TTC549 (cell line): ENCODE data around the gene ABHD14A.

Experiments
- FAIRE-seq: peaks from 2 replicates; lab custom pipeline; 2012; peaks lifted over from hg19 to GRCh38; lab: Jason Lieb, UNC

Gene ABHD14A

DNA sequence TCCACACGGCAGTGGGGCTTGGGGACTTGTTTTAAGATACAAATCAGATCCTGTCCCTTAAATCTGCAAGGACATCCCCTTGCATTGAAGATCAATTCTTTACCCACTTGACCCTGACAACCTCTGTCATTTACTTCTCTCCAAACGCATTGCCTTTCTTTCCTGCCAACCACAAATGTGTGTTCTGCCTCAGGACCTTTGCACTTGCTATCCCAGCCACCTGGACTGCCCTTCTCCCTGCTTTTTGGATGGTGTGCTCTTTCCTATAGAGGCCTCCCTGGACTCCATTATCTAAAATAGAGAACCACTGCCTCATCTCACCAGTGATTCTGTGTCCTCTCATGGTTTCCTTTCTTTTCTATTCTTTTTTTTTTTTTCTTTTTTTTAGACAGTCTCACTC, 22.3 kb downstream of the ABHD14A start:
- no peak for FAIRE-seq

DNA sequence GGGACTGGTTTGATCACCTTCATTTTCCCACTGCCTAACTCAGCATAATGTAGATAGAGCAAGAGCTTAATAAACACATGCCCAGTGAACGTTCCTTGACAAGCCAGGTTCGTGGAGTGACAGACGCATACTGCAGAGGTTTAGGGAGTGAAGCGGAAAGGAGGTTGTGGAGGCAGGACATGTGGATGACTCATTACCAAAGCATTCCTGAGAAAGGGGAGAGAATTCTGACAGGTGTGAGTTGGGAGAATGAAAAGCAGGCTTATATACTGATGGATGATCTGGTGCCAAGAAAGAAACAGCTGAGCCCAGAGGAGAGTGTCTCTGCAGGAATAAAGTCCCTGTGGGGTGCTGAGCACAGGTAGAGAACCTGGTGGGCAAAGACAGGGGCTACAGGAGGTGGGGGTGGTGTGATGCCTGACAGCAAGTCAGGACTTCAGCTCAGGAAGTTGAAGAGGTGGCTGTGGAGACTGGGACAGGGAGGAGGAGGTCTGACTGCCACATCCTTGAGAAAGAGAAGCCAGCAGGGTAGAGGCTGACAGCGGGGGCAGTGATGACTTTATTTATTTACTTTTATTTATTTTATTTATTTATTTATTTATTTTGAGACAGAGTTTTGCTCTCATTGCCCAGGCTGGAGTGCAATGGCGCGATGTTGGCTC, 23.2 kb downstream of the ABHD14A start:
- FAIRE-seq, result no peak

DNA sequence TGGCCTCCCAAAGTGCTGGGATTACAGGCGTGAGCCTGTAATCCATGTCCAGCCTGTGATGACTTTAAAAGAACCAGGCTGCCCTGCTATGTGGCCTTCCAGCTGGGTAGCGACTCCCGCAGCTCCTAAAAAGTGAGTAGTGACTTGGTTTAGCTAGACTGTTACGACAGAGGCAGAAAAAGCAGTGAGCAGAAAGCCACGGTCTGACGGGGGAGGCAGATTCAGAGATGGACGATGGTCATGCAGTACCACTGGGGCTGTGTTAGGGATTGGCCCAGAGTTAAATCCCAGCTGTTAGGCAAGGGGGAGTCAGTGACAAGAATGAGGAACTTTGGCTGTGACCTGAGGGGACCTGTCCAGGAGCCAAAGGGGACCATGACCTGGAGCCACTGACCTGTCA, 23.9 kb downstream of the ABHD14A start:
- FAIRE-seq, result no peak

DNA sequence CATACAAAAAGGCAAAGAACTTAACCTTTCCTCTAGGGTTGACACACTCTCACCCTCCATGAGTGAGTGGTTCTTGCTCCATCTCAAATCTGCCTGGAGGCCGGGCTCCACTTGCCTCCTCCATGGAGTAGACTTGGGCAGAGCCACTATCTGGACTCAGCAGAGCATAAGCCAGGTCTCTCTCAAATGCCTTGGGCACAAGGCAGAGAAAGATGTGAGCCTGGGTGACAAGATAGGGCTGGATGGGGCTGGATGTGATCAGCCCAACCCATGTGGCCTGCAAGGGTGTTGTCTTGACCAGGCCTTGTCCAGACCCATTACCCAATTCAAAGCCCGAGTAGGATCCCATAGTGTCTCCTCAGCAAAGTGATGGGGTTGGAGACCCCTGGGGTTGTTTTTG, 25.0 kb downstream of the ABHD14A start:
- FAIRE-seq, result no peak

DNA sequence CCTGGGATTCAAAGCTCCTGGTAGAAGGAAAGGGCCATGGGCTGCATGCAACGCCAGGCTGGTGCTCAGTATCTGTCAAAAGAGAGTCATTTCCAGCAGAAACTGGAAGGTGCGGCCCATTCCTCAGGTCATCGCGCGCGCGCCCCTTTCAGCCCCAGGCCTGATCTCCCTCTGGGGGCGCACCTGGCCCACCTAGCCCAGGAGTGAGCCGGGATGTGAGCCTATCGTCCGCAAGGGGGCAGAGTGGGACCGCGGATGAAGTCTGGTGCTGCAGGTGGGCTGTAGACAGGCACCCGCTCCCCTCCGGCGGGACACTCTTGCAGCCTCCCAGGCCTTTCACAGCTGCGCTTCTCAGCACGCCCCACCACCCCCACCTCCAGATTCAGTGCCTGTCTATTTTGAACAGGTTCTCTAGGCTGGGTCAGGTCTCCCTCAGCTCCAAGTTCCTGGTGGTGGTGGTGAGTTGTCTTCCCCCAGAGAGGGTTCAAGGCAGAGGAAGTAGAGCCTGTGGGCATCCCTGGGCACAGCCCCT, 26.6 kb downstream of the ABHD14A start:
- no peak for FAIRE-seq

DNA sequence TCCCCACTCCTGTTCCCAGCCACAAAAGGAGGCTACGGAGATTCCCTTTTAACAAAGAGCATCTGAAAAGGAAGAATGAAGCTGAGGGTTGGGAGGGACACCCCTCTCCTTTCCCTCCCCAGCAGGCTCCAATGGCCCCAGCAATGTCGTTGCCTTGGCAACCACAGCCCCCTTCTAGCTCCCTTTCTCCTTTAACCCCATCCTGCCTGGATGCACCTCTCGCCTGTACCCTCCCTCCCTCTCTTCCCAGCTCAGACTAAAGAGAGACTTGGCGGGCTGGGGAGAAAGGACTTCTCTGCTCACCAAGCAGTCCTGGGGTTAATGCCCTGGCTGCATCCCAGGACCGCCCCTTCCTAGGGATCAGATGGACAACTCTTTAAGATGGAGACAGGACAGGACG, 27.9 kb downstream of the ABHD14A start:
- no peak for FAIRE-seq

DNA sequence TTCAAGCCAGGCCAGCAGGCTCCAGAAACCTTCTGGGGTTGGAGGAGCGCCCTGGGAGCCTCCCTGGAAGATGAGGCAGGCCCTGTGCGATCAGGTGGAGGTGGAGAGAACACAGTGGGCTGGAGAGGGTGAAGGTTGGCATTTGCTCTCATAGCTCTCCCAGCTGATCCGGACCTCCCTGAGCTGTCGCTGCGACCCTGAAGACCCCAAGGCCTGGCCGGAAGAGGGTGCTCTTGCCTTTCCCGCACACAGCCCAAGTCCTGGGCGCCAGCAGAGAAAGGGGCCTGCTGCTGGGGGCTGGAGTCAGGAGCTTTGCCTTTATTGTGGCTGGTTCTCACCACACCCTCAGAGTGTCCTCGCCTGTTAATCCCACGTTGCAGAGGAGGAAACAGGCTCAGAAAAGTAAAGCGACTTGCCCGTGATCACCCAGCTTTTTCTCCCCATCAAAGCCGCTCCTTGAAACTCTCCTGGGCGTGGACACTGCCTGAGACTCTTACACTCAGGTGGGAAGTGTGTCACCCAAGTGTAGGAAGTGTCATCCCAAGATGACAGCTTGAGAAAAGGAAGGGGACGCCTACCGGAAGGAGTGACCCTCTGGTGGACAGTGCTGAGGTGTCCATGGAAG, 29.4 kb downstream of the ABHD14A start:
- FAIRE-seq, result no peak

DNA sequence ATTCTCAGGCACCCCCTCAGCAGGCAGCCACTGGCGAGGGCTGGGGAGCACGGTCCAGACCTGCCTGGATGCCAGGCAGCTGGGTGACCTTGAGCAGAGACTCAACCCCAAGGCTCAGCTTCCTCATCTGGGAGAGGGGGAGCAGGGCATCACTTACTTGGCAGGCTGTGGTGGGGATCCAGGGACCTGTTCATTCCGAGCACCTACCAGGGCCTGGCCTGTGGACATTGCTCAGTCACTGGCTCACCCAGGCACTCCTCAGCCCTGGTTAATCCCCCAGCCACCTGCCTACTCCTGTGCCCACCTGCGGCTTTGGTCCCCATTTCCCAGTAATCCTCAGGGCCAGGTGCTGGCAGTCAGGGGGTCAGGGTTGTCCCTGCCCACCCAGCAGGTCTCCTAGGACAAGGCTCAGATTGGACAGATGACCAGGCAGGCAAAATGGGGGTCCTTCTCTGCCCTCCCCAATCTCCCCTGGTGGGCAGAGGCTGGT, 30.1 kb downstream of the ABHD14A start:
- no peak for FAIRE-seq

DNA sequence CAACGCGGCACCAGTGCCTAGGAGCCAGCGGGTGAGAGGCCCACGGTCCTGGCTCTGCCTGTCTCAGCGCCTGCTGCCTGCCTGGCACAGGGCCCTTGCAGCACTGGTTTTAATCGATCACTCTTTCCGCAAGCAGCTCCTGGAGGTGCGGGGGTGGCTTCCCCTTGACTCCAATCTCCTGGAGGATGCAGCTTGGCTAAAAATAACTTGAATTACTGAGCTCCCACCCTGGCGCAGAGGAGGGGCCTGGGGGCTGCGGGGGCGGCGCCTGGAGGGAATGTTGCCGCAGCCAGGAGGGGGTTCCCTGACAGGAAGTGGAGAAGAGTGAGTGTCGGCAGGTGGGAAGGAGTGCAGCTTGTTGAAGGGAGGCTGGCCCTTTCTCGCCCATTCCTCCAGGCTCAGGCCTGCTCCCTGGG, 30.7 kb downstream of the ABHD14A start:
- FAIRE-seq, result no peak

DNA sequence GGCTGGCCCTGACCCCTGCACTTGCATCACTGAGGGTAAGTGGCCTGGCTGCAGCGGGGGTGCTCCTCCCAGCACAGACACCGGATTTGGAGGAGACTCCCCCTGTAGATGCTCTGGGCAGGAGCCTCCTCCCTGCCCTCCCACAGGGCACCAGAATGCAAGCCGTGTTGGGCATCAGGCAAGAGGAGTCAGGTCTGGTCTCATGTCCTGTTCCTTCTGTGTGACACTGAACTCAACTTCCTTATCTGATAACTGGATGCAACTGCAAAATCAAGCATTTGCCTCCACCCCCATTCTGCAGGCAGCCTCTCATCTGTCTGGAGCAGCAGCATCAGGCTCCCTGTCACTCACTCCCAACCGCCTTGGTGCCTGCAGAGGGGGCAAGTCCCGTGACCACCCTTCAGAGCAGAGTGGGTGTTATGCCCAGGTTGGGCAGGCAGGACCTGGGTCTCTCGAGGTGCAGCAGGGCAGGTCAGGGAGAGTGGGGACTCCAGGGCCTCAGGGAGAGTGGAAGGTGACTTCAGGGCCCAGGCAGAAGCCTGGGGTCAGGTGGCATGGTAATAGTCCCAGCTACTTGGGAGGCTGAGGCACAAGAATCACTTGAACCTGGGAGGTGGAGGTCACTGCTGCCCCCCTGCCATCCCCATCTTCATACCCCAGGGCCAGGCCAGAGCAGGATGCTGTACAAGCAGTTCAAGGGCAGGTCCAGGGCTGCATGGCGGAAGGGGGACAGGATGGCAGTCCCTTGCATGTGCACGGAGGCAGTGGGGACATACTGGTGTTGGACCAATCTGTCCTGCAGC, 31.4 kb downstream of the ABHD14A start:
- no peak for FAIRE-seq

DNA sequence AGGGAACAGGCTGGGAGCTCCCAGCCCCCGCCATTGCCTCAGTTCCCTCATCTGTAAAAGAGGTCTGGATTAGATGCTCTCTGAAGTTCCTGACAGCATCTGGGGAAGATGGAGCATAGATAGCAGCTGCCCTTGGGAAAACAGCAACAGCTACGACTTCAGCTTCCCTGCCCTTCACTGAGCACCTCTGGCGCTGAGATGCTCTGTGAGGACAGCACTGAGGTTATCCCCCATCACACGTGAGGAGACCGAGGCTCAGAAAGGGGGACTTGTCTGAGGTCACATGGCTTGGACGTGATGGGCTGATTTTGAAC, 31.9 kb downstream of the ABHD14A start:
- no peak for FAIRE-seq

DNA sequence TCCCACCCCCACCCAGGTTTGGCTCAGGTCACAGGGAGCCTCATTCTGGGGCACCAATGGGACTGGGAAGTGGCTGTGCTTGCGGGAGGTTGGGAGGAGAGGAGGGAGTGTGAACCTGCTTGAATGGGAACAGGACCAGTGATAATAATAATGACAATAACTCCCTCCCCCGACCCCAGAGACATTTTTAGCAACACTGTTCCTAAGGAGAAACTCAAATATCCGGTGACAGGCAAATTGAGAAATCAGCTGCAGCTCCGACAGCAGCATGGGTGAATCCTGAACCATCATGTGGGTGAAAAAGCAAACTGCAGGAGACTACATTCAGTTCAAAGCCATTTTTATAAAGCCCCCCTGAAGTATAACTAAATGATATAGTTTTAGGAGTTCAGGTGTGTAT, 32.4 kb downstream of the ABHD14A start:
- no peak for FAIRE-seq

DNA sequence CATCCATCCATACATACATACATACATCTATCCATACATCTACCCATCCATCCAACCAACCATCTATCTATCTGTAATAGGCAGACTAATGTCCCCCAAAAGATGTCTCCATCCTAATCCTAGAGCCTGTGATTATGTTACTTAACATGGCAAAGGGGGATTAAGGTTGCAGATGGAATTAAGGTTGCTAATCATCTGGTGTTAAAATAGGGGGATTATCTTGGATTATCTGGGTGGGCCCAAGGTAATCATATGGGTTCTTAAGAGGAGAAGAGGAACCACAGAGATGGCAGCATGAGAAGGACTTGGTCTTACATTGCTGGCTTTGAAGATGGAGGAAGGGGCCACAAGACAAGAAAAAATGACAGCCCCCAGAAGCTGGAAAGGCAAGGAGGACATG, 35.6 kb downstream of the ABHD14A start:
- no peak for FAIRE-seq

DNA sequence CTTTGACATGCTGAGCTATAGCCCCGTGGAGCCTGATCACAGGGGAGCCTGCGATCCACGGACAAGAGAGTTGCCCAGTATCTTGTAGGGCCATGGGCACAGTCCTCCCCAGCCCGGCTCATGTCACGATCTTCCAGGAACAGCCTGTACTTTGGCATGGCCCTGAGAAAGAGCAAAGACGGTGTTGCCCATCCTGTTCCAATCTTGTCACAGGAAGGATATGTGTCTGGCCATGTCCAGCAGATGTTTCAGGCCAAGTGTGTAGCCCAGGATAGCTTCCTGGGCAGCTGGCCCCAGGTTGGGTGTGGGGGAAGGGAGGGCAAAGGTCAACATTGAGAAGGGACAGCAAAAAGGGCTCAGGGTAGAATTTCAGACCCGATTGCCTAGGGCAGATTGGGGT, 37.8 kb downstream of the ABHD14A start:
- FAIRE-seq, result no peak

DNA sequence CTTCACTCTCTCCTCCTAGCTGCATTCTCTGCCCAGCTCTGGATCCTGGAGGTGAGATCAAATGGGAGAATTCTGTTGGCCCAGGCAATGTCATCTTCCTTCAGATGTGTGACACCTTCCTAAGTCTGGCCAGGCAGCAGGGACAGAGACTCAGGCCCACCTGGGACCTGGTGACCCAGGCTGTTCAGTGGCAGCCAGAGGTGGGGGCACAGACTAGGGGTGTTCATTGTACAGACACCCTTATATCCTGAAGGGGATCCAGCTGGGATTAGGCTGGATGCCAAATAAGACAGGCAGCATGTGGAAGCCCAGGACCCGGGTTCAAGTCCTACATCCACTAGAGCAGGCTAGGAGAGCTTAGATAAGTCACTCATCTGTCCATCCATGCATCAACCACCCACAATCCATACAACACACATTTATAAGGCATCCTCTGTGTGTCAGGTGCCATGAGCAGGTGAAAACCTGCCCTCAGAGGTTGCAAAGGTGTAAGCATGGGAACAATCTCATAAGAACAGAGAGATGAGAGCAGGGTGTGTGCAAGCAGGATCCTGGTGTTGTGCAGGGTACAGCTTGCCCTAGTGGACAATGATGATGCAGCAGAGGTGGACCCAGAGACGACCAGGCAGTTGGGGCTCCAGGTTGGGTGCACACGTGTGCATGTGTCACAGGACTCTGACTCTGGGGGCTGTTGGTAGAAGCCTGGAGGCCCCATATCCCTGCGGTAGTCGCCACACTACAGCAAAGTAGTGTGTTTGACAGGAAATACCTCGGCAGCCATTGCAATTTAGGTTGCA, 39.1 kb downstream of the ABHD14A start:
- no peak for FAIRE-seq

DNA sequence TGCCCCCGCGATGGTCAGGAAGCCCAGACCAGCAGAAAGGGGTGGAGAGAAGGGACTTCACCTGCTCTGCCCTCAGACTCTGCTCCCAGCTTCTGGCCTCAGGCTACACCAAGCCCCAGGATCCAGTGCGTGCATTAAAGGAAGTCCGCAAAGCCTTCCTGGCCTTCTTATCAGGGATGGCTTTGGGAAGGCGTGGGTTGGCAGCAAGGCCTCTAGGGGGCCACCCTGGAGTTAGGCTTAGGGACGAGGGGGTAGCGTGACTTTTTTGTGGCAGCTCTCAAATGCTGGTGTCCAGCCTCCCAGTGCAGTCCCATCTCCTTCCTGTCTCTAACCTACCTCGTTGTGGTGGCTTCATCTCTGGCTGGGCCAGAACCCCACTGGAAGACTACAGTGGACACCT, 39.7 kb downstream of the ABHD14A start:
- no peak for FAIRE-seq

DNA sequence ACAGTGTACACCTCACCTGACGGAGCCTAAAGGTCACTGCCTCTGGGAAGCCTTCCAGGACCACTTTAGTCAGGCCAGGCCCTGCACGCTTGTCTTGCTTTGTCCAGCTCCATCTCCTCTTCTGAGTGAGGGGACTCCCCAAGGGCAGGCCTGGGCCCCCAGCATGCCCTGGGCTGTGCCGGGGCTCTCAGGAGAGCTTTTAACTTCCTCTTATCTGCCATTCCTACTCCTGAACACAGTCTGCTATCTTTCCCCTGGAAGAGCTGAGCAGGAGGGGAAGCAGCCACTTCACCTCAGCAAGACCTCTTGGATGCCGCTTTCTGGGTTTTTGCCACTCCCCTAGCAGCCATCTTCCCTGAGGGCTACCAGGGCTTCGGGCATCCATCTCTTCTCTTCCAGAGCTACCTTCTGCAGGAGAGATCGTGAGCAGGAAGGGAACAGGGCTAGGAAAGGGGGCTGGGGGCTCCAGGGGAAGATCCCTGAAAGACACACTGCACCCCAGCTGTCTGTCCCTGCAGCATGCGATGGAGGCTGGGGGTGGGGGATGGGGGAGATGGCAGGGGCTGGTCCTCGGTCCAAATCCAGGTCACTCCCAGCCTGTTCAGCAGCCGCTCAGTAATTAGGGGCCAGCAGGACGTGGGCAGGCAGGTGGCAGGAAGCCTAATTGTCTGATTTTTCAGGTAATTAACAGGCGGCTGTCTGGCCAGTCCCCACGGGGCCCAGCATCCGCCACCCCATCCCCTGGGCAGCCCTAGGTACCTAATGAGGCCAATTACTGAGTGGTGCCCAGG, 40.8 kb downstream of the ABHD14A start:
- no peak for FAIRE-seq

DNA sequence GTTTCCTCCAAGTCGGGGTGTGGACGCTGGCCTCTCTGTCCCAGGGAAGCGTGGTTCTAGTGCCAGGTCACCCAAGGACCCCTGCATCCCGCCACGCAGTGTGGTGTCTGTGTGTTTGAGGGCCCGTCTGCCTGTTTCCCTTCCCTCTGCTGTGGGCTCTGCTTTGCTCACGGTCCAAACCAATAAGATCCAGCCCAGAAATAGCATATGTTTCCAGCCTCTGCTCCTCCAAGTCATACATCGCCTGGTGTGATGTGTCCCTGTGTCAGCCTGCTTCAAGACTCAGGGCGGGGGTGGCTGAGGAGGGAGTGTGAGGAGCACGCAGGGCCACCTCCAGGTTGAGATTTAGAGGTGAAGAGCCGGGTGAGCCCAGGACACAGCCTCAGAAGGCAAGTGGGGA, 42.7 kb downstream of the ABHD14A start:
- FAIRE-seq, result no peak

DNA sequence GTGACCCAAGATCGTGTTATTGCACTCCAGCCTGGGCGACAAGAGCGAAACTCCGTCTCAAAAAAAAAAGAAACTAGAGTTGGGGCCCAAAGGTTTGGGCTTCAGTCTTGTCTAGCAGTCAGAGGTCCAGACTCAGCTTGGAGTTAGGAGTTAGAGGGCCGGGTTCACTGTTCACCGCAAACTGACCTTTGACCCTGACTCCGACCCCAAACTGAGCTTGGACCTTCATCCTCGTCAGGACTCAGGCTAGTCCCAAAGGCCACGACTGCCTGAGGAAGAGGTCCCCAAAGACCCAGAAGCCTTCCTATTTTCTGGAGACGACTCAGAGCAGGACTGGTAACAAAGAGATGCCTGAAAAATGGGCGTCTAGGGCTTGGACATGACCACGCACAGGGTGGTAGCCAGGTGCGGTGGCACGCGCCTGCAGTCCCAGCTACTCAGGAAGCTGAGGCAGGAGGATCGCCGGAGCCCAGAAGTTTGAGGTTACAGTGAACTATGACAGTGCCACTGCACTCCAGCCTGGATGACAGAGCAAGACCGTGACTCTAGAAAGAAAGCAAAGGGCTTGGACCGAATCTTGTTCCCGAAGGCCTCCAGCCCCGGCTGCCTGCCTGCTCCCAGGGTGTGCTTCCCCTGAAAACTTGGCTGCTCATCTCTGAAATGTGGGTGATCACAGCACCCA, 43.6 kb downstream of the ABHD14A start:
- no peak for FAIRE-seq

DNA sequence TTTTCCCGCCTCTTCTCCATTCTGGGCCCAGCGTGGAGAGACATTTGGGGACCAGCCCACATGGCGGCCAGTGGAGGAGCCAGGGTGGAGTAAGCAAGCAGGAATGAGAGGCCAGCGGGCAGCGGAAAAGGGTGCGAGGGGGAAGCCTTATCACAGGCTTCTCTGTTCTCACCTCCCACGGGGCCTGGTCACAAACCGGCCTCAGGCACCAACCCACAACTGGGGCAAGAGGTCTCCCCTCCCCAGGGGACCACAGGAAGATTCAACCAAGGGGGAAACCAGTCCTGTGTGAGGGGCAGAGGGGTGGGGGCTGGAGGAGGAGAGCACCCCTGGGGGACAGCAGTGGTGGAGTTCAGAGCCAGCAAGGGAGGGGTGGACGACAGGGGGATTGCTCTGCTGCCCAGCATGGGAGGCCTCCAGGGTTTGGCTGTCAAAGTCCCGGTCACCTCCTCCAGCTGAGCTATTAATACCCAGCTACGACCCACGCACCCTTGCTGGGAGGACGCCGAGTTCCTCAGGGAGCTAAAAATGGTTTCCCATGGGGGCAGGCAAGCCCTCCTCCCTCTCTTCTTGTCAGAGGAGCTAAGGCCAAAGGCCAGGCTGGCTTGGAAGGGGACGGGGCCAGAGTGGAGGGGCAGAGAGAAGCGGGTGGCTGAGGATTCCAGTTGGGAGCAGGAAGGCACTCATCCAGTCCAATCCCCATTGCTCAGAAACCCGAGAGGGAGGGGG, 44.7 kb downstream of the ABHD14A start:
- no peak for FAIRE-seq
